Left lung (tissue), 10 donors: Measurements from ENCODE around the gene PNO1. TPM values are rescaled to one million over a fixed set of nuclear protein-coding genes. Genes with fewer than 3 reads are reported as not detected.
A peak's percentile ranks its signal among the peaks of the same experiment; 100 is the strongest.

Source experiments
- ATAC-seq: fragments of 200-7000 bp; cut with Tn5 transposase; one replicate; pipeline ENCODE4 v1.9.1; 2020; ENCODE audit warnings: moderate library complexity
- DNase-seq, 4 donors: peaks; one replicate each; pipeline ENCODE4 v3.0.0-alpha.2; 2013 to 2020
- H3K27ac ChIP-seq, 2 donors: fragments of 200-600 bp; sonication (generic) in 1 of 2; one replicate each; pipeline versions ENCODE4 v1.5.0 to v1.8.0; 2020 to 2021
- H3K27me3 ChIP-seq, 2 donors: fragments of 200-600 bp; sonication (generic) in 1 of 2; one replicate each; pipeline versions ENCODE4 v1.5.0 to v1.8.0; 2020 to 2021
- H3K36me3 ChIP-seq, 2 donors: fragments of 200-600 bp; sonication (generic) in 1 of 2; one replicate each; pipeline versions ENCODE4 v1.5.0 to v1.8.0; 2020 to 2021
- H3K4me1 ChIP-seq, 2 donors: fragments of 200-600 bp; one replicate each; pipeline ENCODE4 v1.8.0; 2021
- H3K4me3 ChIP-seq, 2 donors: fragments of 200-600 bp; sonication (generic) in 1 of 2; one replicate each; pipeline versions ENCODE4 v1.5.0 to v1.8.0; 2020 to 2021; ENCODE audit warnings: mild to moderate bottlenecking in 1 of 2
- H3K9me3 ChIP-seq, 2 donors: fragments of 200-600 bp; sonication (generic) in 1 of 2; one replicate each; pipeline versions ENCODE4 v1.5.0 to v1.8.0; 2020 to 2021
- CTCF ChIP-seq, 2 donors: fragments of 200-600 bp; sonication (generic) in 1 of 2; IDR thresholded peaks; one replicate each; pipeline versions ENCODE4 v1.5.0 to v1.8.0; 2021; ENCODE audit warnings: antibody characterized with exemption in 2 of 2
- intact Hi-C, 2 donors: fragments of 100-400 bp; cut with DNase I; formaldehyde crosslinking; loops; one replicate each; pipeline versions ENCODE4 v1.11.2 to v1.14.2; 2022
- polyA plus RNA-seq, 6 donors: library from polyadenylated mRNA; unstranded; fragments of 120-200 nt; gene quantifications; one replicate each; pipeline ENCODE4 v1.2.1, GENCODE V29; 2013; ENCODE audit not compliant: insufficient read length in 6 of 6
- total RNA-seq, 2 donors: library from RNA; stranded (reverse); fragmentation: NEBNext Ultra II Directional; extraction: Animal tissue kit (Norgen Biotek cat#: 25700); gene quantifications; one replicate each; pipeline ENCODE4 v1.2.1, GENCODE V29; 2021
- donor health status: DM: no; HTN: yes; CAD: no.
- donor health status: DM: no; HTN: no; CAD: no.

PNO1 gene
- total and polyA plus RNA-seq, 8 donors, result 9.4 to 17.7 (median 13.5) TPM

GRCh38 chr2:68178954-68179627, 21.4 kb downstream of the PNO1 start:
- intact Hi-C loops, result no loop called here
- Histone ChIP-seq H3K36me3 (peaks cover 0 to 69% of the 10 kb centered on the region in 2 donors), H3K27ac (no peak overlapping the region), H3K9me3 (no peaks in the 10 kb centered on the region), H3K27me3 (no peaks in the 10 kb centered on the region), H3K4me1 (peaks cover 0 to 10% of the 10 kb centered on the region in 2 donors), H3K4me3 (no peak overlapping the region)
- no peak for TF ChIP-seq CTCF (IDR thresholded peaks at IDR 0.05)
- ATAC-seq (no peak), DNase-seq (peak in 1 of 4 donors; percentile 16)

GRCh38 chr2:68182902-68183301, 25.2 kb downstream of the PNO1 start:
- H3K36me3 ChIP-seq, result peaks cover 0 to 59% of the 10 kb centered on the region in 2 donors
- H3K4me1 ChIP-seq, result peaks cover 0 to 6% of the 10 kb centered on the region in 2 donors
- DNase-seq, result no peak
- no peaks in the 10 kb centered on the region for H3K27me3 ChIP-seq
- intact Hi-C loops, result no loop called here
- ATAC-seq, result no peak
- H3K27ac ChIP-seq, result no peak overlapping the region
- no peak for TF ChIP-seq CTCF (IDR thresholded peaks at IDR 0.05)
- no peak overlapping the region for H3K4me3 ChIP-seq
- H3K9me3 ChIP-seq, result no peaks in the 10 kb centered on the region

- Histone ChIP-seq H3K4me1 (peaks cover 0 to 29% of the 10 kb centered on the region in 2 donors), H3K27me3 (no peaks in the 10 kb centered on the region), H3K9me3 (no peaks in the 10 kb centered on the region), H3K36me3 (peaks cover 0 to 37% of the 10 kb centered on the region in 2 donors), H3K4me3 (no peak overlapping the region), H3K27ac (no peak overlapping the region)
- DNase-seq (peak in 2 of 4 donors; percentile 23 to 36), ATAC-seq (no peak)
- peak; percentile 21 to 44 for TF ChIP-seq CTCF (IDR thresholded peaks at IDR 0.05)
- intact Hi-C loops, result no loop called here
These were observed 28.0 kb downstream of the PNO1 start for GRCh38 chr2:68185541-68186164.

GRCh38 chr2:68187329-68187728, 29.6 kb downstream of the PNO1 start:
- H3K27me3 ChIP-seq, result no peaks in the 10 kb centered on the region
- no peak overlapping the region for H3K4me3 ChIP-seq
- no peak overlapping the region for H3K27ac ChIP-seq
- no peak for TF ChIP-seq CTCF (IDR thresholded peaks at IDR 0.05)
- intact Hi-C loops, result no loop called here
- ATAC-seq, result no peak
- peaks cover 0 to 41% of the 10 kb centered on the region in 2 donors for H3K4me1 ChIP-seq
- no peak for DNase-seq
- H3K9me3 ChIP-seq, result no peaks in the 10 kb centered on the region
- peaks cover 0 to 26% of the 10 kb centered on the region in 2 donors for H3K36me3 ChIP-seq

GRCh38 chr2:68188831-68189230, 31.1 kb downstream of the PNO1 start:
- H3K4me3 ChIP-seq, result no peak overlapping the region
- intact Hi-C loops, result no loop called here
- DNase-seq (no peak), ATAC-seq (no peak)
- H3K27ac ChIP-seq, result no peak overlapping the region
- no peaks in the 10 kb centered on the region for H3K27me3 ChIP-seq
- H3K9me3 ChIP-seq, result no peaks in the 10 kb centered on the region
- peaks cover 0 to 46% of the 10 kb centered on the region in 2 donors for H3K4me1 ChIP-seq
- no peak for TF ChIP-seq CTCF (IDR thresholded peaks at IDR 0.05)
- peaks cover 0 to 14% of the 10 kb centered on the region in 2 donors for H3K36me3 ChIP-seq
